Renal cortex interstitium (tissue), 11 donors: Measurements from ENCODE around the gene GRIK4. TPM values are rescaled to one million over a fixed set of nuclear protein-coding genes. Genes with fewer than 3 reads are reported as not detected.

Source experiments
- DNase-seq, 11 donors: peaks; one replicate each; pipeline ENCODE4 v3.0.0-alpha.2; 2013; ENCODE audit warnings: low read depth in 9 of 11, low spot score in 4 of 11; ENCODE audit errors: extremely low read depth in 1 of 11
- polyA plus RNA-seq, 3 donors: library from polyadenylated mRNA; unstranded; fragments of 120-200 nt; gene quantifications; one replicate each; pipeline ENCODE4 v1.2.1, GENCODE V29; 2013; ENCODE audit not compliant: insufficient read length in 3 of 3

The GRIK4 gene
- polyA plus RNA-seq, 3 donors: 1.0 to 1.4 (median 1.2) TPM

DNA sequence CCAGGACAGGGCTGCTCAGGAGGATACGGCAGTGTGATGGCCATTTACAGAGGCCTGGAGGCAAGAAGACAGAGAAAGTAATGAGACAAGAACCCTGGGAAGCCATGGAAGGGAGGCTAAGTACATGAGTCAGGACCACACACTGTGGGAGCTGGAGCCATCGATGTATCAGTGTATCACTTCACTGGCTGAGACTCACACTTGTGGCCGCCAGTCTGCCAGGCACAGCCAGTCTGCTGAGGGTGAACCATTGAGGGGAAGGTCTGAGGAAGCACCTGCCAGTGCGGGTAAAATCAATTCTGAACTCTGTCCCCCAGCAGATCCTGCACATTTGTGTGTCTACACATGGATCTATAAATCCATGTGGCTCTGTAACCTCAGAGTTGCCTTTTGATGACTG lies 195.6 kb downstream of the GRIK4 start:
- no peak for DNase-seq

DNA sequence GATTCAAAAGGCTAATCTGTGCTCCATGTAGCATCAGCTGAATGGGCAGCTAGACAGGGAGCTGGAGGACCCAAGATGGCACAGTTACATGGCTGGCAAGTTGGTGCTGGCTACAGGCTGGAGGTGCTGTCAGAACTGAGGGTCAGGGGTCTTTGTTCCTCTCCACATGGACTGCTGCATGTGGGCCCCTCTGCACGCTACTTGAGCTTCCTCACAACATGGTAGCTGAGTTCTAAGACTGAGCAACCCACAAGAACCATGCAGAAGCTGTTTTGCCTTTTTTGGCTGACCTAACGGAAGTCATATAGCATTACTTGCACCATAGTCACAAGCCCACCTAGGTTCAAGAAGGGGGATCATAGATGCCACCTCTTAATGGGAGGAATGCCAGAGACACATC lies 196.1 kb downstream of the GRIK4 start:
- DNase-seq: no peak

- no peak for DNase-seq
Measured at GRCh38 chr11:120708511-120709183, 197.1 kb downstream of the GRIK4 start.

DNA sequence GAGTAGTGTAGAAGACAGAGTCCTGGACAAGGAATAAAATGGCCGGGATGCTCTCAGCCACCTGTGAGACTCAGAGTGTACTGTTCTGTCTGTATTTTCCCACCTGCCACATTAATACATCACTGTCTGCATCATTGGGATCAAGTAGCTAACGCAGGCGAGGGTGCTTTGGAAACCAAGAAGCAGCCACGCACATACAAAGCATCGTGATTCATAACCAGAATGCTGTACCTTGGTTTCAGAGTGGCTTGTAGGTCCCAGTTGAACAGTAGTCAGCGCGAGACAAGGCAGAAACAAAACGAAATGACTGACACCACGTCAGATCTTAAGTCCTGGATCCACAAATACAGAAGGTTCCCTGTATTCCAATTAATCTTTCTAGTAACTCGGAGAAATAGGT lies 198.3 kb downstream of the GRIK4 start:
- DNase-seq: no peak

GRCh38 chr11:120710354-120711131 lies 199.0 kb downstream of the GRIK4 start:
- peak in 3 of 11 donors; percentile 57 to 77 (median 72) for DNase-seq

DNA sequence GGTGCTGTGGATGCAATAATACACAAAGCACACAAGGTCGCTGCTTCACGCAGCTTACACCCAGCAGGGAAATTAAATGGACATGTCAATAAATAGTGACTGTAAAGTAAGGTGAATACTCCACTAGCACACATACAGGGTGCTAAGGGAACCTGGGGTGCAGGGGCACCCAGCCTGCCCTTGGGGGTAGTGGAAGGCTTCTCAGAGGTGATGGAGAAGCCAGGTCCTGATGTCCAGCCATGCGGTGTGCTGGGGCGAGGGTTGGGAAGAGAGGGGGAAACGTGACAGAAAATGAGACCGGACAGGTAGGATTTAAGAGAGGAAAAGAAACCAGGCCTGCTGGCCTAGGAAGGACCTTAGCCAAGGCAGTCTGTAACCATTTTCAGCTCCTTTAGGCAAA lies 200.5 kb downstream of the GRIK4 start:
- DNase-seq: no peak

- peak in 2 of 11 donors; percentile 38 to 41 for DNase-seq
Measured at GRCh38 chr11:120712881-120713280, 201.3 kb downstream of the GRIK4 start.

DNA sequence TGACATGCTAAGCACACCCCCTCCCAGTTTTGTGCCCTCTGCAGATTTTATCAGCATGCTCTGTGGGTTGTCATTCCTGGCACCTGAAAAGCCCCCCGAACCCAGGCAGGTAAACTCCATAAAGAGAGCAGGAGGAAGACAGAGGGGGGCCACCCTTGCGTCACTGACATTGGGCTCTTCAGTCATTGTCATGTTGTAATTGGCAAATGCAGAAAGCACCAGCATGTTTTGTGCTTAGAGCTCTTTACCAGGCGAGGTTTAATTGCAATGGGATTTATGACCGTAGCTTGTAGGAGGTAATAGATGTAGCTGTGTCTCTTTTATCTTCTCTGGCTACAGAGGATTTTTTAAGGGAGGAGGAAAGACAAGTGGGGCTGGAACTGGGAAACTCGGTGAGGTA lies 201.7 kb downstream of the GRIK4 start:
- peak in 3 of 11 donors; percentile 55 to 57 (median 55) for DNase-seq

DNA sequence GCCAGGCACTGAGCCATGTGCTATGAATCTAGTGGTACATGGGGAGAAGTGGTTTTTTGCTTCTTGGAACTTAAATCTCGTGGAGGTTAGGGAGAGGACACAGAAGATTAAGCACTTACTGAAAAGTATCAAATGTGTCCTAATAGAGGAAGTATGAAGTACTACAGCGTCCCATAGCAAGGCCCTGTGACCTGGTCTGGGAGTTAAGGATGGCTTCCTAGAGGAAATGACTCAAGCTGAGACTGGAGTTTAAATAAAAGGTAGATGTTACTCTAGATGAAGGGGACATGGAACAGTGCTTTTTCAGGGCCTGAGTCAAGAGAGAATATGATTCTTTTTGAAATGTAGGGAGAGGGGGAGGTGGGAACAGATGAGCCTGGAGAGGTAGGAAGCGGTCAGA lies 202.9 kb downstream of the GRIK4 start:
- DNase-seq: no peak

DNA sequence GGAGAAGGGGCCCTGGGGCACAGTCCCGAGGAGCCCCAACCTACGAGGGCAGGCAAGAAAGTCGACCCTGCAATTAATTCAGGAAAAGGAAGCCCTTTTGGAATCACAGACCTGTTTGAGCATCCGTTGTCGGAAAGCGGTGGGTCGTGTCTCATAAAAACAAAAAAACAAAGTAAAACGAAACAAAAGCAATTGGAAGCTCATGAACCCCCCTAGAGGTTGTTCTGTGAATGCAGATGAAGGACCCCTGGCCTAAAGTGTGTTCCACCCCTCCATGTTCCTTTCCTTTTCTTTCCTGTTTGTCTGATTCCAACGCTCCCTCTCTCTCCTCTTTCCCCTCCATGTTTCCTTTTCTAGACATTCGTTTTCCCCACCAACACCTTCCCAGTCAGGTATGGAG lies 203.7 kb downstream of the GRIK4 start:
- no peak for DNase-seq

GRCh38 chr11:120717042-120717441 lies 205.5 kb downstream of the GRIK4 start:
- DNase-seq: no peak

DNA sequence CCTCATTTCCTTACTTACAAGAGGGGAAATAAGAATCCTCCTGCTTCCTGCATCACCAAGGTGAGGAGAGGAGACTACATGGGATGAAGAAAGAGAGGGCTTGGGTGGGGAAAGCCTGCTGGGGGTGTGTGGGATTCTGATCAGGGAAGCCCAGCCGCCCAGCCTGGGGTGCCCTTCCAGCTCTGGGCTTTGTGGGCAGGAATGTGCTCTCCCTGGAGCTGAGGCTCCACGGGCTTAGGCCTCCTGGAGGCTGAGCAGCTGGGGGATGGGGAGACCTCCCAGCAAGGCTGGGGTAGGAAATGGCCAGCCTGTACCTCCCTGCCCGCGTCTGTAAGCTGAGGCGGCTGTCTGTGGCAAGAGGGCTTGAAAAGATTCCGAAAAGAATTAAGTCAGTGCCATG lies 206.1 kb downstream of the GRIK4 start:
- no peak for DNase-seq

DNA sequence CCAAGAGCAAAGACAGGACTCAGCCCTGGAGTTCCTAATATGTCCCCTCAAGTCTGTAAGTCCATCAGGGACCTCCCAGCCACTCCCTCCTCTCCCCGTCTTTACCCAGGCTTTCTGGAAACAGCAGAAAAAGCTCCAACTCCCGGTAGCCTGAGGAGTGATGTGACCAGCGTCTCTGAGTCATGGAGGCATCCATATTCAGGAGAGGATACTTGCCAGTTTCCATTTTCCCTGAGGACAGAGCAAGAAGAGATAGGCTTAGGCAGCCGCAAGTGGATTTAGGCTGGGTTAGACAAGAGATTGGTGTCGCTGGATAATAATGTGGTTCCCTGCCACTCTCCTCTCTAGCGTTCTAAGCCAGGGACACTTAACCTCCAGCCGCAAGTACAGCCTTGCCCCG lies 206.6 kb downstream of the GRIK4 start:
- DNase-seq: no peak

DNA sequence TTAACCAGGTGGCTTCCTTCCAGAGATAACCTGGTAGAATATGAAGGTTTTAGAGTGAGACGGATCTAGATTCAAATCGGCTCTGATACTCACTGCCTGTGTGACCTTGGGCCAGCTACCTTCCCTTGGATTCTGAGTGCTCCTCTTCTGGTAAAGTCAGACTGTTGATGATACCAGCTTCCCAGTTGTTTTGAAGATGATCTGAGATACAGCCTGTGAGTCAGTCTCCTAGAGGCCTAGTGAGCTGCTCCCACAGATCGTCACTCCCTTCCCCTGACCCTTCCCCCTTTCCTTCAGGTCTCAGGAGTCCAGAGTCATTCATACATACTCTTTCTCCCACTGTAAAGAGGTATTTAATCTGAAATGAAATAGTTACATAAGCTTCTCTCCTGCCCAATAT lies 207.8 kb downstream of the GRIK4 start:
- no peak for DNase-seq

DNA sequence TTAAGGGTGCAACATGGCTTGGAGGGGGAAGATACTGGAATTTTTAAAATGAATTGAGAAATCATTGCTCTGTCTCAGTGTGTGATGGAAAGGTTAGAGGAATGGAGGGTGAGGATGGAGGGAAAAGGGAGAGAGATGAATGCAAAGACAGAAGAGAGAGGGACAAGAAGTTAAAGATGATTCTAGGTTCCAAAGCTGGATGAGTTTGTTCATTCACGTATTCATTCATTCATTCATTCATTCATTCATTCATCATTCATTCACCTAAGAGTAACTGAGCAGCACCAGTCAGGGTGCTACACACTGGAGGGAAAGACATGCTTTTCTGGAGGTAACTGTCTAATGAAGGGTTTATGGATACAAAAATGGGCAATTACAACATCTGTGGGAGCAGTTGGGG lies 209.2 kb downstream of the GRIK4 start:
- no peak for DNase-seq

DNA sequence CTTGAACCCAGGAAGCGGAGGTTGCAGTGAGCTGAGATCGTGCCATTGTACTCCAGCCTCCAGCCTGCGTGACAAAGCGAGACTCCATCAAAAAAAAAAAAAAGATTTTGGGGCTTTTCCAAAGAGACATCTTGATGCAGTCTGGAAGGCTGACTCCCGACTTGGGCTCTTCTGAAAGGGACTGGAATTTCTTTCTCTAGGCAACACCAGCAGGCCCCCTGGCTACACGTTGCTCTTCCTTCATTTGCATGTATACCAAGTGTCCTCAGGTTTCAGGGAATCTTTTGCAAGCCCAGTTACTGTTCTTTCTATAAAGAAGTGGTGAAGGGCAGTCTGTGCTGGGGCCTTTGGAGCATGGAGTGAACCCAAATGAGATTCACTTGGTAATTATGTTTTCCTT lies 211.0 kb downstream of the GRIK4 start:
- no peak for DNase-seq

DNA sequence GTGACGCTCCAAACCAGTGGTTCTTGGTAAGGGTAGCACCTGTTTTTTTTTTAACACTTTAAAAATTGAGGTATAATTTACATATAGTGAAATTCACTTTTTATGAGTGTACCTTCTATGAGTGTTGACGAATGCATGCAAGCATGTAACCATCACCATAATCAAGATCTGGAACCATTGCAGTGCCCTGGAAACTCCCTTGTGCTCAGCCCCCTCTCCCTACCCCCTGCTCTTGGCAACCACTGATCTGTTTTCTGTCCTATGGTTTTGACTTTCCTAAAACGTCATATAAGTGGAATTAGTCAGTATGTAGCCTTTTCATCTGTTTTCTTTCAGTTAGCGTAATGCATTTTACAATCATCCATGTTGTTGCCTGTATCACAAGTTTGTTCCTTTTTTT lies 212.2 kb downstream of the GRIK4 start:
- DNase-seq: no peak

DNA sequence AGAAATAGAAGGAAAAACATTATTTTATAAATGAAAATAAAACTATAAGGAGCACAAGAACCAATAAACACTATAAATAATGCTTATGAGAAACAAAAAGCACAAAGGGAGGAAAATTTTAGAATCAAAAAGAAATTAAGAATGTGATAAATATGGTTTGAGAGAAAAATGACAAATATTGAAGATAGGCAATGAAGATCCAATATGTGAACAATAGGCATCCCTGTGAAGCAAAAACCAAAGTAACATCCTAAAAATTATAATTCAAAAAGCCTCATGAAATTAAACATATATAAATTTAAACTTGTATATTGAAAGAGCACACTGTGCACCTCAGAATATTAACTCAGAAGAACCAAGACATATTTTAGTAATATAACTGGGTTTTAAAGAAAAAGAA lies 216.2 kb downstream of the GRIK4 start:
- no peak for DNase-seq

DNA sequence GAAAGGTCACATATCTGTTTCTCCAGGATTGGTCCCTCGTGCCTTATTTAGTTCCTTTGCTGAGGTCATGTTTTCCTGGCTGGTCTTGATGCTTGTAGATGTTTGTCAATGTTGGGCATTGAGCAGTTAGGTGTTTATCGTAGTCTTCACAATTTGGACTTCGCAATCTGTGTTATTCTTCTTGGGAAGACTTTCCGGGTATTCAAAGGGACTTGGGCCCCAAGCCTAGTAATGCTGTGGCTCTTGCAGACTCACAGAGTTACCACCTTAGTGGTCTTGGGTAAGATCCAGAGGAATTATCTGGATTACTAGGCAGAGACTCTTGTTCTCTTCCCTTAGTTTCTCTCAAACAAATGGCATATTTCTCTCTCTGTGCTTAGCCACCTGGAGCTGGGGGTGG lies 223.5 kb downstream of the GRIK4 start:
- DNase-seq: no peak

DNA sequence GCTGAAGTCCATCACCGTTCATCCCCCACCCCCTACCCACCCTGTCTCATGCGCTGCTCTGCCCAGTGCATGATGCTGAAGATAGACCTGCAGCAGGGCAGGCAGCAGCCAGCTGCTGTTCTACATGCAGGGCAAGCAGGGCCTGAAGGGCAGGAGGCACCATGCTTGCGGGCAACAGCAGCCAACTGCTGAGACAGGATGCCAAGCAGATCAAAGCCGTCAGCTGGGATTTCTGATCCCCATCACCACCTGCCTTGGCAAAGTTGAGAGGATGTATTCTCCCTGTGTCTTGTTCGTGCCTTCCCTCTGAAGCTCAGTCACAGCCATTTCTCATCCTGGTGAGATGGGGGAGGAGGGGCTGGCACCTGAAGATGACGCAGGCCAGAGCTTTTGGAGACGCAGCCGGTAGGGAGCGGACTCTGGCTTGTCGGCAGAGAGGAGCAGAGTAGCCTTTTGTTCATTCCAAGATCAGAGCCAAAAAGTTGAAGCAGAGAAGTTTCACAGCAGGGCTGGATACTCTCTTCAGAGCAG lies 227.0 kb downstream of the GRIK4 start:
- no peak for DNase-seq

GRCh38 chr11:120739780-120740179 lies 228.2 kb downstream of the GRIK4 start:
- DNase-seq: no peak
